Smooth muscle cell (in vitro differentiated cells): ENCODE measurements around the gene UFSP1. TPM values are rescaled to one million over a fixed set of nuclear protein-coding genes. Genes with fewer than 3 reads are reported as not detected.

Experiments used
- DNase-seq: peaks from one replicate; lab custom pipeline; 2025; ENCODE audit not compliant: unreplicated experiment; lab: John Stamatoyannopoulos, UW
- H2AFZ ChIP-seq: fragments of 200-600 bp; sonication (generic); 2 replicates; pipeline ENCODE4 v1.6.0; 2016; ENCODE audit warnings: antibody characterized with exemption, low read depth, mild to moderate bottlenecking
- H3F3A ChIP-seq: fragments of 200-600 bp; sonication (generic); 2 replicates; pipeline ENCODE4 v1.6.0; 2017; ENCODE audit warnings: antibody characterized with exemption, low read depth
- H3K27ac ChIP-seq: fragments of 200-600 bp; sonication (generic); 2 replicates; pipeline ENCODE4 v1.5.1; 2016; ENCODE audit warnings: low read depth, mild to moderate bottlenecking
- H3K27me3 ChIP-seq: fragments of 200-600 bp; sonication (generic); 2 replicates; pipeline ENCODE4 v1.6.1; 2016; ENCODE audit warnings: low read depth, mild to moderate bottlenecking
- H3K36me3 ChIP-seq: fragments of 200-600 bp; sonication (generic); 2 replicates; pipeline ENCODE4 v1.5.1; 2016; ENCODE audit warnings: low read depth
- H3K4me1 ChIP-seq: fragments of 200-600 bp; sonication (generic); 2 replicates; pipeline ENCODE4 v1.5.1; 2016; ENCODE audit warnings: low read depth
- H3K4me2 ChIP-seq: fragments of 200-600 bp; sonication (generic); 2 replicates; pipeline ENCODE4 v1.6.0; 2016; ENCODE audit warnings: mild to moderate bottlenecking
- H3K4me3 ChIP-seq: fragments of 200-600 bp; sonication (generic); 2 replicates; pipeline ENCODE4 v1.5.1; 2016; ENCODE audit warnings: mild to moderate bottlenecking
- H3K79me2 ChIP-seq: fragments of 200-600 bp; sonication (generic); 2 replicates; pipeline ENCODE4 v1.6.0; 2016; ENCODE audit warnings: low read depth, mild to moderate bottlenecking
- H3K9ac ChIP-seq: fragments of 200-600 bp; sonication (generic); 2 replicates; pipeline ENCODE4 v1.6.0; 2016; ENCODE audit warnings: low read depth
- H3K9me3 ChIP-seq: fragments of 200-600 bp; sonication (generic); replicated peaks from 2 replicates; pipeline ENCODE4 v1.5.1; 2016; ENCODE audit warnings: low read depth
- H4K20me1 ChIP-seq: fragments of 200-600 bp; sonication (generic); 2 replicates; pipeline ENCODE4 v1.6.0; 2016; ENCODE audit warnings: low read depth
- WGBS: methylation state at CpG from one replicate; pipeline ENCODE4 v1.1.7; 2016; ENCODE audit warnings: low lambda C conversion rate; 5-methylcytosine and 5-hydroxymethylcytosine counted together
- polyA plus RNA-seq: library from polyadenylated mRNA; unstranded; fragments of >200 nt; fragmentation: Nextera tagmentation; extraction: Ambion mirVana; gene quantifications from 2 replicates; pipeline ENCODE4 v1.2.1, GENCODE V29; 2016
- total RNA-seq: library from RNA; depleted of rRNA; stranded (reverse); fragments of >200 nt; gene quantifications from 2 replicates; pipeline ENCODE4 v1.2.3, GENCODE V29; 2014
- TF ChIP-seq, protein P1 (sequence below): fragments of 200-600 bp; sonication (generic); IDR thresholded peaks from 2 replicates; pipeline ENCODE4 v1.5.1; 2017; ENCODE audit warnings: borderline replicate concordance, mild to moderate bottlenecking, antibody characterized with exemption; ENCODE audit not compliant: insufficient read depth, poor library complexity, severe bottlenecking

The UFSP1 gene
- total and polyA plus RNA-seq, 2 experiments from 2014 or later, result 1.2 to 2.6 TPM

- H2AFZ ChIP-seq, result no peak overlapping the region
- DNase-seq, result no peak
- peak overlapping the region; percentile 72 for H3K4me3 ChIP-seq
- 60% methylated on average over 29 of the region's 40 CpGs for whole genome bisulfite sequencing
- H3K36me3 ChIP-seq, result no peaks in the 10 kb centered on the region
- peaks cover 29% of the 10 kb centered on the region for H3K4me1 ChIP-seq
- TF ChIP-seq, protein P1, sequence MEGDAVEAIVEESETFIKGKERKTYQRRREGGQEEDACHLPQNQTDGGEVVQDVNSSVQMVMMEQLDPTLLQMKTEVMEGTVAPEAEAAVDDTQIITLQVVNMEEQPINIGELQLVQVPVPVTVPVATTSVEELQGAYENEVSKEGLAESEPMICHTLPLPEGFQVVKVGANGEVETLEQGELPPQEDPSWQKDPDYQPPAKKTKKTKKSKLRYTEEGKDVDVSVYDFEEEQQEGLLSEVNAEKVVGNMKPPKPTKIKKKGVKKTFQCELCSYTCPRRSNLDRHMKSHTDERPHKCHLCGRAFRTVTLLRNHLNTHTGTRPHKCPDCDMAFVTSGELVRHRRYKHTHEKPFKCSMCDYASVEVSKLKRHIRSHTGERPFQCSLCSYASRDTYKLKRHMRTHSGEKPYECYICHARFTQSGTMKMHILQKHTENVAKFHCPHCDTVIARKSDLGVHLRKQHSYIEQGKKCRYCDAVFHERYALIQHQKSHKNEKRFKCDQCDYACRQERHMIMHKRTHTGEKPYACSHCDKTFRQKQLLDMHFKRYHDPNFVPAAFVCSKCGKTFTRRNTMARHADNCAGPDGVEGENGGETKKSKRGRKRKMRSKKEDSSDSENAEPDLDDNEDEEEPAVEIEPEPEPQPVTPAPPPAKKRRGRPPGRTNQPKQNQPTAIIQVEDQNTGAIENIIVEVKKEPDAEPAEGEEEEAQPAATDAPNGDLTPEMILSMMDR, result no peak
- H3K4me2 ChIP-seq, result peak overlapping the region; percentile 100
- H3K27ac ChIP-seq, result no peak overlapping the region
- H3K9me3 ChIP-seq, result no peaks in the 10 kb centered on the region
- H3F3A ChIP-seq, result no peaks in the 10 kb centered on the region
- peaks cover 1% of the 10 kb centered on the region for H3K79me2 ChIP-seq
- H4K20me1 ChIP-seq, result no peaks in the 10 kb centered on the region
- peaks cover 26% of the 10 kb centered on the region for H3K27me3 ChIP-seq
- H3K9ac ChIP-seq, result no peak overlapping the region
Measured at GRCh38 chr7:100893910-100894721, 4.6 kb upstream of the UFSP1 start.

DNA sequence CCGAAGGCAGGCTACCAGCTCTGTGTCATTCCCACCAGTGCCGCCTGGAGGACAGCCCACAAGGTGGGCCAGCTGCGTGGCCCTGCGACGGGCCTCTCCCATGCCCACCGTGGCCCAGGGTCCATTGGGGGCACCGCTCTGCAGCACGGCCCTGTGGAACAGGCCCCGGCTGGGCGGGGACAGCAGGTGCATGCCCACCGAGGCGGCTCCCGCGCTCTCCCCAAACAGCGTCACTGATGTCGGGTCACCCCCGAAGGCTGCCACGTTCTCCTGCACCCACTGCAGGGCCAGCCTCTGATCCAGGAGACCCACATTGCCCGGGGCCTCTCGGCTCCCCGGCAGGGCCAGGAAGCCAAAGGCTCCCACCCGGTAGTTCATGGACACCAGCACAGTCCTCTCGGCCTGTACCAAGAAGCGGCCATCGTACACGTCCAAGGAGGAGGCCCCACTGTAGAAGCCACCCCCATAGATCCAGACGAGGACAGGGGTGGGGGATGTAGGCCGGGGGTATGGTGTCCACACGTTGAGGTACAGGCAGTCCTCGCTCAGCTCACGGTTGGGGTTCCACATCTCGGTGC, 3.9 kb upstream of the UFSP1 start:
- Histone ChIP-seq H2AFZ (no peak overlapping the region), H3K4me2 (no peak overlapping the region), H3K27ac (no peak overlapping the region), H3K4me3 (no peak overlapping the region), H4K20me1 (peaks cover 3% of the 10 kb centered on the region), H3K36me3 (no peaks in the 10 kb centered on the region), H3K79me2 (peaks cover 8% of the 10 kb centered on the region), H3K9me3 (no peaks in the 10 kb centered on the region), H3F3A (peaks cover 2% of the 10 kb centered on the region), H3K27me3 (peaks cover 26% of the 10 kb centered on the region), H3K9ac (no peak overlapping the region), H3K4me1 (peaks cover 36% of the 10 kb centered on the region)
- TF ChIP-seq, protein P1, result no peak
- 96% methylated on average over 31 of the region's 32 CpGs for WGBS
- no peak for DNase-seq

- DNase-seq, result no peak
- Histone ChIP-seq H3K79me2 (peaks cover 16% of the 10 kb centered on the region), H3K4me2 (no peak overlapping the region), H3F3A (peaks cover 10% of the 10 kb centered on the region), H2AFZ (no peak overlapping the region), H3K4me3 (no peak overlapping the region), H3K36me3 (no peaks in the 10 kb centered on the region), H4K20me1 (peaks cover 9% of the 10 kb centered on the region), H3K9ac (no peak overlapping the region), H3K27me3 (peaks cover 22% of the 10 kb centered on the region), H3K27ac (no peak overlapping the region), H3K9me3 (no peaks in the 10 kb centered on the region), H3K4me1 (peaks cover 41% of the 10 kb centered on the region)
- TF ChIP-seq, protein P1, result no peak
- 94% methylated on average over 33 of the region's 44 CpGs for WGBS
Measured at GRCh38 chr7:100892364-100893317, 3.1 kb upstream of the UFSP1 start.
